SU-DHL-6 (cell line): Measurements from ENCODE around the gene B4GALT3.
A peak's percentile ranks its signal among the peaks of the same experiment; 100 is the strongest.

Source experiments
- H2AFZ ChIP-seq: fragments of 200-600 bp; sonication (generic); 2 replicates; pipeline ENCODE4 v1.6.1; 2014; ENCODE audit warnings: low read depth, mild to moderate bottlenecking, moderate library complexity, mixed read lengths, antibody characterized with exemption, low read length; ENCODE audit not compliant: severe bottlenecking
- H3F3A ChIP-seq: fragments of 200-600 bp; shearing (Covaris generic); 2 replicates; pipeline ENCODE4 v1.6.0; 2016; ENCODE audit warnings: antibody characterized with exemption, mild to moderate bottlenecking; ENCODE audit not compliant: insufficient read depth
- H3K27ac ChIP-seq: fragments of 200-600 bp; sonication (generic); 2 replicates; pipeline ENCODE4 v1.5.1; 2016; ENCODE audit warnings: low read depth, mild to moderate bottlenecking, low read length, moderate library complexity, mixed read lengths
- H3K27me3 ChIP-seq: fragments of 200-600 bp; sonication (generic), shearing (Covaris generic); 2 replicates; pipeline ENCODE4 v1.6.0; 2014; ENCODE audit warnings: mild to moderate bottlenecking, low read length
- H3K36me3 ChIP-seq: fragments of 200-600 bp; sonication (generic); 2 replicates; pipeline ENCODE4 v1.6.1; 2014; ENCODE audit warnings: mild to moderate bottlenecking, low read length, mixed read lengths
- H3K4me2 ChIP-seq: fragments of 300-600, 200-600 bp; shearing (Covaris generic), sonication (generic); 2 replicates; pipeline ENCODE4 v1.6.0; 2014; ENCODE audit warnings: low read length, low read depth, mild to moderate bottlenecking; ENCODE audit not compliant: poor library complexity, severe bottlenecking
- H3K4me3 ChIP-seq: fragments of 200-600 bp; sonication (generic); 2 replicates; pipeline ENCODE4 v1.5.1; 2014; ENCODE audit warnings: antibody characterized with exemption, low read length, mild to moderate bottlenecking, mixed read lengths; ENCODE audit not compliant: insufficient read depth, poor library complexity, severe bottlenecking
- H3K79me2 ChIP-seq: fragments of 200-600 bp; sonication (generic); 2 replicates; pipeline ENCODE4 v1.6.1; 2014; ENCODE audit warnings: mild to moderate bottlenecking, low read length, moderate library complexity; ENCODE audit not compliant: insufficient read depth
- H3K9ac ChIP-seq: fragments of 200-600 bp; sonication (generic); 2 replicates; pipeline ENCODE4 v1.7.0; 2014; ENCODE audit warnings: mild to moderate bottlenecking, low read length
- H3K9me2 ChIP-seq: fragments of 200-600 bp; sonication (generic); replicated peaks from 2 replicates; pipeline ENCODE4 v1.6.1; 2014; ENCODE audit warnings: low read length; ENCODE audit not compliant: insufficient read depth
- H3K9me3 ChIP-seq: fragments of 200-600 bp; sonication (generic); 2 replicates; pipeline ENCODE4 v1.6.1; 2014; ENCODE audit warnings: low read length, mixed read lengths; ENCODE audit not compliant: insufficient read depth
- H4K20me1 ChIP-seq: fragments of 200-600 bp; sonication (generic); 2 replicates; pipeline ENCODE4 v1.6.1; 2014; ENCODE audit warnings: low read depth, mild to moderate bottlenecking, antibody characterized with exemption, low read length, moderate library complexity, mixed read lengths
- CTCF ChIP-seq: fragments of 200-600 bp; sonication (generic); IDR thresholded peaks from one replicate; pipeline ENCODE4 v1.5.1; 2017; ENCODE audit warnings: antibody characterized with exemption, mild to moderate bottlenecking, low read length, moderate library complexity; ENCODE audit not compliant: insufficient read depth, poor library complexity, severe bottlenecking
- EZH2phosphoT487 ChIP-seq: fragments of 200-600 bp; sonication (generic), shearing (Covaris generic); conservative IDR thresholded peaks from 2 replicates; pipeline ENCODE4 v1.6.1; 2018; ENCODE audit warnings: mild to moderate bottlenecking, antibody characterized with exemption, low read length, moderate library complexity, mixed read lengths

The B4GALT3 gene

GRCh38 chr1:161195171-161195570 is 17.9 kb upstream of the B4GALT3 start:
- Histone ChIP-seq H2AFZ (no peak overlapping the region), H3F3A (no peaks in the 10 kb centered on the region), H3K9ac (no peak overlapping the region), H3K9me3 (no peaks in the 10 kb centered on the region), H3K9me2 (no peaks in the 10 kb centered on the region), H4K20me1 (no peaks in the 10 kb centered on the region), H3K27me3 (no peaks in the 10 kb centered on the region), H3K36me3 (no peaks in the 10 kb centered on the region), H3K4me2 (no peak overlapping the region), H3K4me3 (no peak overlapping the region), H3K27ac (no peak overlapping the region), H3K79me2 (no peaks in the 10 kb centered on the region)
- TF ChIP-seq CTCF (no peak), EZH2phosphoT487 (no peak)

- TF ChIP-seq CTCF (no peak), EZH2phosphoT487 (no peak)
- Histone ChIP-seq H3K79me2 (no peaks in the 10 kb centered on the region), H3K4me2 (no peak overlapping the region), H3K36me3 (no peaks in the 10 kb centered on the region), H3K27ac (no peak overlapping the region), H3K9me3 (no peaks in the 10 kb centered on the region), H4K20me1 (no peaks in the 10 kb centered on the region), H2AFZ (no peak overlapping the region), H3K9me2 (no peaks in the 10 kb centered on the region), H3K9ac (no peak overlapping the region), H3F3A (no peaks in the 10 kb centered on the region), H3K4me3 (no peak overlapping the region), H3K27me3 (no peaks in the 10 kb centered on the region)
Observed at GRCh38 chr1:161193561-161194235, 16.4 kb upstream of the B4GALT3 start.

- Histone ChIP-seq H3K79me2 (no peaks in the 10 kb centered on the region), H3K4me2 (no peak overlapping the region), H3K27ac (no peak overlapping the region), H3K36me3 (no peaks in the 10 kb centered on the region), H3K27me3 (no peaks in the 10 kb centered on the region), H3F3A (no peaks in the 10 kb centered on the region), H3K9ac (no peak overlapping the region), H2AFZ (no peak overlapping the region), H3K9me2 (no peaks in the 10 kb centered on the region), H3K9me3 (no peaks in the 10 kb centered on the region), H4K20me1 (no peaks in the 10 kb centered on the region), H3K4me3 (no peak overlapping the region)
- TF ChIP-seq EZH2phosphoT487 (no peak), CTCF (peak; percentile 82)
Observed at GRCh38 chr1:161192476-161193465, 15.5 kb upstream of the B4GALT3 start.
